GM10847 (cell line): ENCODE results near the gene RHBG.

Experiments
- POLR2A ChIP-seq: IDR thresholded peaks from 2 replicates; pipeline ENCODE4 v1.6.1; 2011; ENCODE audit not compliant: insufficient read length; ENCODE audit errors: extremely low read depth

Gene RHBG

DNA sequence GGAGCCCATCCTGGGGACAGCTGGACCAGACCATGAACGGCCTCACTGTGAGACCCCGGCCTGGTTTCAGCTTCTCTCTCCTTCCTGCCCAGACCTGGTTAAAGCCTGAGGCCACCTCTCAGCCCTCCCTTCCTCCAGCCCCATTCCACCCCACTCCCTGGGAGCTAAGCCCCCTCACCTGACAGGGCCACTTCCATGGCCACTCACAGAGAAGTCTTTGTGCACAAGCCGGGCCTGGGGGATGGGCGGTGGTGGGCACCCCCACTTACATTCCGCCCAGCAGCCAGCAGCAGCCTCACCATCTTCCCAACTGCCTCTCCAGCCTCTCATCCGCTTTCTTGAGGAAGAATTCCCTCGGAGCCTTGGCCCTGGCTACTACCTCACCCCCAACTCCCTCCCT, 40.4 kb downstream of the RHBG start:
- no peak for TF ChIP-seq POLR2A

DNA sequence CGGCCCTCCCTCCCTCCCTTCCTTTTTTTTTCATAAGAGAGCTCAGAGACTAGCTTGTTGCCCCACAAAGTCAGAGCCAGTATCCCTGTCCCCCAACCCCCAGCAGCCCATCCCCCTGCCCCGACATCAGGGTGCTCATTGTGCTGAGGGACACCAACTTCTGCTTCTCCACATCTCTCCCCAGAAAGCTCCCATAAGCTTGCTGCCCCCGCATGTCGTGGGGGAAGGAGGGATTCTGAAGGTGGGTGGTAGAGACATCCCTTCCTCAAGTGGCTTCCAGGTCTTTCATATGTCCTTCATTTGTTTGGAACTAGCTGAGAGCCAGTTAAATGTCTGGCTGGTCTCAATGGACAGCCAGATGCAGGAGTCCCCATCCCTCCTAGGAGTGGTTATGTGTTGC, 41.2 kb downstream of the RHBG start:
- no peak for TF ChIP-seq POLR2A

DNA sequence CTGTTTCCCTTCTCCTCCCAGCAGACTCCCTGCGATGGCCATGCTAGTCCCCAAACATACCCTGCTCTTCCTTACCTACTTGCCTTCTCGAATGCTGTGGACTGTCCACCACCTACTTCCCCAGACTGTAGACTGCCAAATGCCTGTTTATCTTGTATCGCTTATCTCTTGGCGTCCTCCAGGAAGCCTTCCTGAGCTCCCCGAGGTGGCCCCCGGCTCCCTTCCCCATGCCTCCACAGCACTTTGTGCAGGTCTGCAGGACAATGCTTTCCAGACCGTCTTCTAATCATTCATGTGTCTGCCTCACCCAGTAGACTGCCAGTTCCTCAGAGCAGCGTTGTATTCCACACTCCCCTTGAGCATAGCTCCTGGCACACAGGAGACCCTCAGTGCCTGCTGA, 41.7 kb downstream of the RHBG start:
- no peak for TF ChIP-seq POLR2A

DNA sequence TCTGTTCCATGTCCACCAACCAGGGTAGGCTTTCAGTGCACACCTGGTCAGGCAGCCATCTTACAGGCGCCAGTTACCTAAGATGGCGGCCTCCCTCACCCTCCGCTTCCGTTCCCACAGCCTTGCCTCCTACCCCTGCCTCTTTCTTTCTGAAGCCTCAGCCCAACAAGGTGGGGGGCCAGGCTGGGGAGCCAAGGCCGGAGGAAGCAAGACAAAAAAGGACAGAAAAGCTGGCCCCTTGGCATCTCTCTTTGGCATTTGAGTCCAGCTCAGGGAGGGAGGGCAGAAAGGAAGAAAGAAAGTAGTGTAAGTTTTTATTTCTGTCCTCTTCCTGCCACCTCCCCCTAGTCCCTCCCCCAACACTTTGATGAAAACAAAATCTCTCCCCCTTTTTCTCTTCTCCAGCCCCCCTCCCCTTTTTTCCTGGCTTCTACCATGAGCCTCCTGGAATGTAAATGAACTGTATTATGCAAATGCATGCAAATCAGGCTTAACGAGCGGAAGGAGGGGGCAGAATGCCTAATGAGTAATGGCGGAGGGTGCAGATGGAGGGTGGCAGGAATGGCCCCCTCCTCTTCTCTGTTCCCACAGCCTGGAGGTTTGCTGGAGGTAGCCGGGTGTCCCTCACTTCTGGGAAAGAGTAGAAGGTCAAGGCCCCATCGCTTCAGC, 43.8 kb downstream of the RHBG start:
- no peak for TF ChIP-seq POLR2A

DNA sequence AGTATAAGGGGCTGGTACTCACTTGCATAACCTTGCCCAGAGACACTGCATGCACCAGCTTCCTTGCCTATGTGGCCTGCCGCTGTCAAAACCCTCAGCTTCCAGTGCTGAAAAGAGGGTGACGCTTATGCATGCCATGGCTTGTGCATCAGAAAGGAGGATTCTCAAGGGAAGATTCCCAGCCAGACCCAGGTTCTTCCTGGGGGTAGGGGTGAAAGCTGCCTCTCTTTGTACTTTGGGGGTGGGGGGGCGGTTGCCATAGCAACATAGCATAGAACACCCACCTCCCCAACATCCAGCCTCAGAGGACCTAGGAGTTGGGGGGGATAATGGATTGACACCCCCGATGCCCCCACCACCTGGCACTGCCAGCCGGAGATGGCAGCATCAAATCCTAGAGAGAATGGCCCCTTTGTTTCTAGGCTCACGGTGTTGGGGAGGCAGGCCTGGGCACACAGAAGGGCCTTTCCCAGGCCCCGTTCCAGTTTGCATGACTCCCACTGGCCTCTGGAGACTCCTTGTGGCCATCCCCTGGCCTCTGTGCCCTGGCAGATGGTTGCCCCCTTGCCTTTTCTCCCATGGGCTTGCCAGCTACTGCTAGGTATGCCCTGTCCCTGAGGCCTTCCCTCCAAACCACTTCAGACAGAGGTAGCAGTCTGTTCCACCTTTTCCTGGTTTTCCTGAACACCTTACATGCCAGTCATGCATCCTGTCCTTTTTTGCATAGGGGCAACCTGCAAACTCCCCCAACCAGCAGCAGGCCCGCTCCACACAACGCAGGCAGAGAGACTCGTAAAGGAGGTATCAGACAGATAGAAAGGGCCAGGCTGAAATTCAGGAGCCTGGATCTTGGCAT, 44.6 kb downstream of the RHBG start:
- TF ChIP-seq POLR2A, result no peak

DNA sequence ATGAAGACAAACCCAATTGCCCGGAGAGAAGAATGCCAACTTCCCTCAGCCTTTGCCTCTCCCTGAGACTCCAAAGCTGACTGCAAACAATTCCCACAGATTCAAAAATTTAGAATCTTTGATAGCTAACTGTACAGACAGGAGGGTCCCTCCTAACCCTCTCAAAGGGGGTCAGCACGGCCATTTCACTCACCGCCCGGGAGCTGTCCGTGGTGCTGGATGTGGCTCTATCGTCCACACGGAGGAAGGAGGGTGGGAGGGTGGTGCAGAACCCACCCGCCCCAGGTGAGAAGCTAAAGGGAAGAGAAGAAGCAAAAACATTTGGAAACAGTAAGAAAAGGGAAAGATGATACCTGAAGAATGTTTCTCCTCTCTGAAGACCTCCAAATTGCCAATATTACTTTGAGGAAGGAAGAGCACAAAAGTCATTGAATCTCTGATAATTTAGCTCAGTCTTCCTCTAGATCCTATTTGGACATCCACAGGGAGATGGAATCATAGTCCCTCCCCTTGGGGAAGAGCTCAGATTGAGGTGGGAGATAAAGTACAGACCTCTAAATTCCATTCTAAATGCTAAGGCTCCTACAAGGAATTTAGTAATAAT, 45.6 kb downstream of the RHBG start:
- no peak for TF ChIP-seq POLR2A

DNA sequence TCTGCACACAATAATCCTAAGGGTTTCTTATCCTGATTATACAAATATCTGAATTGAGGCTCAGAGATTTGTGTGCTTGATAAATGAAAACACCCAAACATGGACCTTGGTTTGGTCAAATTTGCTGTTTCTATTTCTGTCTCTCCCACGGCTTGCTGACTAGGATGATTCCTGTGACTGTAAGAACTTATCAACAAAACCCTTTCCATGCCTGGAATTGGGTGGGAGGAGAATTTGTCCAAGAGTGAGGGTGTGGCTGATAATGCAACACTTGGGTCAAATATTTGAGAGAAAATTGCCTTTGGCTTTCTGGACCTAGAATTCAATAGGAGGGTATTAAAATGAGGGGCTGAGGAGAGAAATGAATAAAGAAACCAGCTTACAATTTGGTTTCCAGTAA, 48.0 kb downstream of the RHBG start:
- TF ChIP-seq POLR2A, result no peak

DNA sequence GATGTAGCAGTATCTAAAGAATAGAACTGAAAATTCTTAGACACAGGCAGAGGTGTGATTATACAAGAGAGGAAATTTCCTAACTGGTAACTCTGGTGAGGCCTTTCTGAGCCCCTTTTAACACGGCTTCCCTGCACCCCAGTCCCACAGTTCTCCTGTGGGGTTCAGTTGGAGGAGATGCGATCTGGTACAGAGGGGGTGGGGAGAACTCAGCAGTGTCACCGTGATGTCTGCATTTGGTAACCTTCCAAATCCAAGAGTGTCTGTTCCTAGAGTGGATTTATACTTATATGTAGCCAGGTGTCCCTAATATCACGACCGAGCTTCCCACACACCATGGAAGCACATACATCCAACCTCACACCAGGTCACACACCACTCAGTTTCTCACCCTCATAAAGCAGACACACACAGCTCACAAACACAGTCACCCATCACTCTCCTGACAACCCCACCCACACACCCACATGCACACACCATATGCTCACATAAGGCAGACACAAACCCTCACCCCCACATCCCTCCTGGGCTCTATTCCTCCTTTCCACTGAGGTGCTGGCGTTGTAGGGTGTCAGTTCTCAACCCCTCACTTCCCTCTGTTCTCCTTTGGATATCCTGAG, 48.5 kb downstream of the RHBG start:
- no peak for TF ChIP-seq POLR2A

DNA sequence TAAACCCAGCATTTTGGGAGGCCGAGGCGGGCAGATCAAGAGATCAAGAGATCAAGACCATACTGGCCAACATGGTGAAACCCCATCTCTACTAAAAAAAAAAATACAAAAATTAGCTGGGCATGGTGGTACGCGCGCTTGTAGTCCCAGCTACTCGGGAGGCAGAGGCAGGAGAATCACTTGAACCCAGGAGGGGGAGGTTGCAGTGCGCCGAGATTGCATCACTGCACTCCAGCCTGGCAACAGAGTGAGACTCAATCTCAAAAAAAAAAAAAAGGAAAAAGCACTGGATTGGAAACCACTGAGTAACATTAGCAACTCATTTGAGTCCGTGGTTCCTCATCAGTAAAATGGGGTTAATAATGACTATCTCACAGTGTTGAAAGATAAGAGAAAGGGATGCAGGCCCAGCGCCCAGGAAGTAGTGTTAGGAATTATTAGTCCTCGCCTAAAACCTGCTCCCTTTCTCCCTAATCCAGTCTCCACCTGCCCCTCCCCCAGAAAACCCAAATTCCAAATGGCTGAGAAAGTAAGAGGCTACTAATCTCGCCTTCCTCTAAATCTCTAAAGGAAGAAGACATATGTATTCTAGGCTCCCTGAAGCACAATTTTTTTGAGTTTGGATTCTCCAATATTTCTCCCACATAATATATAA, 49.5 kb downstream of the RHBG start:
- no peak for TF ChIP-seq POLR2A

DNA sequence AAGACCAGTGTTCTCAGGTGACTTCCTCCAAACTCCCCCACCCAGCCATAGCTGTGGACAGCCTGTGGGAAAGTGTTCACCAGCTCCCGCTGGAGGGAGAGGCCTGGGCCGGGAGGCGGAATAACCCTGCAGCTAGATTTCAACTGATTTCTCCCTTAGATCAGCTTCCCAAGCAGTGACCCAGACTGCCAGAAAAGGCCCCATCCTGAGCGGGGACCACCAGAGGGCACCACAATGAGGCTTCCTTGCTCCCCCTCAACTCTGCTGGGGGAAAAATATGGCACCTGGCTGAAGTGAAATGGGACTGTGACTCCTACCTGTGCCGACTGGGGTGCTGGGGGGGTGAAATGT, 50.8 kb downstream of the RHBG start:
- TF ChIP-seq POLR2A, result no peak

DNA sequence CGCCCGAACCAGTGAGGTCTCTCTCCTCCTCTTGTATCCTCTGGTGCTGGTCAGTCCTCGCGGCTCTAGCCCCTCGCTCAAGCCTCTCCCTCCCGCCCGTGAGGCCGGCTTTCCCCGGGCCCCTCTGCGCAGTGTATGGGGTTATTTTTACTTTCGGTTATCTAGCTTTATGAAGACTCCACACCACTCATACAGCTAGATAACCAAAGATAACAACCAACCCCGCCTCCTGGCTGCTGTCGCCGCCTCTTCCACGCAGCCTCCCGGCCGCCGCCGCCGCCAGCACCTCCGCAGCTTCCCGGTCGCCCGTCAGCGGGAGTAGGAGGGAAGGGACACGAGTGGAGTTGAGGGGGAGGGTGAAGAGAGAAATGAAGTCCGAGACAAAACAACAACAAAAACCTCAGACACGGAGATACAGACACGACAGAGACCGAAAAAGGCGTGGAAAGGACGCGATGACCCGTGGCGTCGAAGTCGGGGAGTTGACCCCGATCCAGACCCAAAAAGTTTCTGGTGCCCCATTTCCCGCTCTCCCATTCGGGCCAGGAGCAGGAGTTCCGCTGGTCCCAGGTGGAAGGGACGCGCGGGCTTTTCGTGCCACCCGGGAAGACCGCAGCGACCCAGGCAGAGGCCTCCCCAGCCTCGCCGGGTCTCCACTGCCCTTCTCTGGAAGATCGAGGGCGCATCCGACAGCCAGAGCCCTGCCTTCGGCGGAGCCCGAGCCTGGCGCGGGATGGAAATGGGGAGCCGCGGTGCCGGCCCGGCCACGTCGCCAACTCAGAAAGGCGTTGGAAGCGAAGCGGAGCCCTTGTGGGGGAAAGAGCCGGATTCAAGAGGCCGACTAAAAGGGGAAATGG, 51.4 kb downstream of the RHBG start:
- TF ChIP-seq POLR2A, result no peak

DNA sequence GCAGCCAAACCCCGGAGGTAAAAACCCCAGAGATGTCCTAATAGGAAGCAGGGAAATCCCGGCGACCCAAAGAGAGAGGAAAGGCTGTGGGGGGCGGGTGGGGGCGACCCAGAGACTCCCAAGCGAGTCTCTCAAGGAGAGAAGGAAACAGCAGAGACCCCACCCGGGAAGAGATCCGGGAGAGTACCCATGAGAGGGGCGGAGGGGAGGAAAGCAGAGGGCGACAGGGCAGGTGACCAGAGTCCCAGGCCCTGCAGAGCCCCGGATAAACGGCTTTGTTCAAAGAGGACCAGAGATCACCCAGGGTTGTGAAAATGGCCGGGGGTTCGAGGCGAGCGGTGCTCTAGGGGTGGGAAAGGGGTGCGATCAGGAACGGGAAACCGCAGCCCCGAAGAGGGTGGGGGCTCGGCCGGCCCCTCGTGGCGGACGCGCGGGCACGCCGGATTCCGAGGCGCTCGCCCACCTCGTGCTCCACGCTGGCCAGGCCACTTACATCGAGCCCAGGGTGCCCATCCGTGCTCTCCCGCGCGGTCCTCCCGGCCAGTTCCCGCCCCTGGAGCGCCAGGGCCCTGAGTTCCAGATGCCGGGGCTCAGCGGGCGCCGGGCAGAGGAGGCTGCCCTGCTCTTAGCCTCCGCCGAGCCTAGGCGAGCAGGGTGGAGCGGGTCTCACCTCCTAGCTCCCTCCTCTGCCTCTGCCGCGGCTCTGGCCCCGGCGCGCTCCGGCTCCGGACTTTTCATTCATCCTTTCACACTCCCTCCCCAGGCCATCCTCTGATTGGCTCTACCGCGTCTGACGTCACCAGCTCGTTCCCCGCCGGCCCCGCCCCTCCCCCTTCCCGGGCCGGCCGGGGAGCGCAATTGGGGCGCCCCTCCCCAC, 52.3 kb downstream of the RHBG start:
- TF ChIP-seq POLR2A, result peak; percentile 39

DNA sequence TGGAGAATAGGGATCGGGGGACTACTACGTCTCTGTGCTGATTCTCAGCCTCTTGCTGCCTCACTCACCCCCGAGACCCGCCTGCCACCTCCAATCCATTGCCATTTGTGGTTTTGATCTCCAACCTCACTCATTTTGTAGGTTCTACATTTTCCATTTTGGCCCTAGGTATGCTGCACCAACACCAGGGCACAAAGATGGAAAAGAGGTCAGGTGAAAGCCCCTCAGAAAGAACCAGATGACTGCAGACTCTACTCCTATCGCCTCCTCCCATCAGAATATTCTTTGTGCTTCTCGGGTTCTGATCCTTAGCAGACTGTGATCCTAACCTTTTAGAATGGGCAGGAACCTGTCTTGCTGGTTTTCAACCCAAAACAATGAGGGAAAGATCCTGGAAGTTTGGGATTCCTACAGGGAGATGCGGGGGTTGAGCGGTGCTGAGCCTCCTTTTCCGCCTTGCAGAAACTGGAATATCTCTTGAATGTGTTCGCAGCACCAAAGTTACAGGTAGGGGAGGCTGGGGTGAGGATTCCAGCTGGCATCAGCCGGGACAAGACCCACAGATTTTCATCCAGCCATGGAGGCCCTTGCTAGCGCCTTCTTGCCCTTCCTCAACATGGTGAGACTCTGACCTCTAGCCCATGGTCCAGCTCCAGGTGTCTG, 53.1 kb downstream of the RHBG start:
- TF ChIP-seq POLR2A, result no peak
